ENCODE measurements around the gene ANKRD33B. TPM values are rescaled to one million over a fixed set of nuclear protein-coding genes. Genes with fewer than 3 reads are reported as not detected.

The ANKRD33B gene
- total and polyA plus RNA-seq, 2 of the 13 experiments (the other 11 are each of a cell fraction or from before 2014, with no cell fraction given), result 0.02 TPM; not detected in 1

DNA sequence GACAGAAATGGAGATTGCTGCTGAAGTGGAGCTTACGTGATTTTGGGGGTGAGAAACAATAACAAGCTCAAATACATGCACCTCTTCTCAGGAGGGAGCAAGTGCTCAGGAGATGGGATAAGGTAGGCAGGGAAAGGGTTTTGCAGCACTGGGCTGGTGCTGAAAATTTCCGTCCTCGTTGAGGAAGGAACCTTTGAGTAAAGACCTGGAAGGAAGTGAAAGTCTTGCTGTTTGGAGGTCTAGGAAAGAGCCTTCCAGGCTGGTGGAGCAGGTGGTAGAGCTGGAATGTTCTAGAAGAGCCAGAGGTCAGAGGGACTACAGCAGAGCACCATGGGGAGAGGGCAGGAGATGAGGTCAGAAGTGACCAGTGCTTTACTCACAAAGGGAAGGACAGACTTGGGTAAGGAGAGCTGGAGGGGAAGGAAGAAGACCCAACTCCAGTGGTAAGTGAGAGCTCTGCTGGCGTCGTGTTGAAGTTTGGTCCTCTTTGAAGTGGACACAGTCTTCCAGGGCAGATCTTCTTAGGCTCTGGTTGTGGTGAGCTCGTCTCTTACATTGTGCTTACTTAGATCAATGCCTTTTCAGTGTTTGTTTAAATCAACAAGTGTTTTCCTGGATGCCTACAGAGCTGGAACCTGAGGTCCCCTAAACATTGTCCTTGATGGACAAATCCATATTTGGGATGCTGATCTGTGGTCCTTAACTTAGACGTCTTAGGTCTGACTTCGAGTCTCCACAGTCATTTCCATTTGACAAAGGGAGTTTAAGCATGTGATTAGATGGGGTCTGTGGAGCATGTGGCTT lies 21.0 kb downstream of the ANKRD33B start:
- BruUV-seq (replicated peaks), result no TSS peak
- ATAC-seq (no peak), FAIRE-seq (no peak), DNase-seq (ENCODE audit: low spot score) (no peak)
- Histone ChIP-seq H3K4me3 (replicated peaks in 1 of 3; ENCODE audit: insufficient read depth in 1 of 3, low read depth in 2 of 3, low read length in 3 of 3) (no peak overlapping the region), H2AFZ (ENCODE audit: low read length) (no peak overlapping the region), H3K27ac (ENCODE audit: extremely low read length, insufficient read depth, low read length) (no peak overlapping the region), H3K36me3 (replicated peaks in 1 of 2; ENCODE audit: control insufficient read depth in 1 of 2, insufficient read depth in 2 of 2, low read length in 2 of 2) (no peaks in the 10 kb centered on the region), H3K9ac (ENCODE audit: insufficient read depth, low read depth, low read length) (no peak overlapping the region), H3K4me1 (ENCODE audit: insufficient read depth, low read length) (no peaks in the 10 kb centered on the region), H4K20me1 (ENCODE audit: insufficient read depth, low read length) (no peaks in the 10 kb centered on the region), H3K27me3 (ENCODE audit: control insufficient read depth in 1 of 2, insufficient read depth in 2 of 2, low read length in 2 of 2) (peaks cover 0 to 1% of the 10 kb centered on the region in 2 experiments; a peak in 1 of 5 replicates), H3K4me2 (ENCODE audit: low read depth, low read length) (no peak overlapping the region), H3K9me3 (ENCODE audit: low read length) (no peaks in the 10 kb centered on the region), H3K79me2 (ENCODE audit: insufficient read depth, low read length) (no peaks in the 10 kb centered on the region)
- POLR2A ChIA-PET, result no interaction called here
- in situ Hi-C loops (cut with HindIII; ENCODE audit: extremely low pct_ligation_motif_present, low pct_unique_long_range_greater_than_20kb) (no loop called here), intact Hi-C loops (cut with micrococcal nuclease; ENCODE audit: unreplicated experiment) (no loop called here)
- CTCF ChIA-PET (ENCODE audit: low intra/inter-chr PET ratio, low total read pairs), result no interaction called here
- TF ChIP-seq NR2F2 (IDR thresholded peaks at IDR 0.05; ENCODE audit: borderline replicate concordance, low read depth), result no peak
- no peak for TF ChIP-seq MEIS2 (CRISPR knock-in tag; IDR thresholded peaks at IDR 0.05)
- TF ChIP-seq, protein P1, sequence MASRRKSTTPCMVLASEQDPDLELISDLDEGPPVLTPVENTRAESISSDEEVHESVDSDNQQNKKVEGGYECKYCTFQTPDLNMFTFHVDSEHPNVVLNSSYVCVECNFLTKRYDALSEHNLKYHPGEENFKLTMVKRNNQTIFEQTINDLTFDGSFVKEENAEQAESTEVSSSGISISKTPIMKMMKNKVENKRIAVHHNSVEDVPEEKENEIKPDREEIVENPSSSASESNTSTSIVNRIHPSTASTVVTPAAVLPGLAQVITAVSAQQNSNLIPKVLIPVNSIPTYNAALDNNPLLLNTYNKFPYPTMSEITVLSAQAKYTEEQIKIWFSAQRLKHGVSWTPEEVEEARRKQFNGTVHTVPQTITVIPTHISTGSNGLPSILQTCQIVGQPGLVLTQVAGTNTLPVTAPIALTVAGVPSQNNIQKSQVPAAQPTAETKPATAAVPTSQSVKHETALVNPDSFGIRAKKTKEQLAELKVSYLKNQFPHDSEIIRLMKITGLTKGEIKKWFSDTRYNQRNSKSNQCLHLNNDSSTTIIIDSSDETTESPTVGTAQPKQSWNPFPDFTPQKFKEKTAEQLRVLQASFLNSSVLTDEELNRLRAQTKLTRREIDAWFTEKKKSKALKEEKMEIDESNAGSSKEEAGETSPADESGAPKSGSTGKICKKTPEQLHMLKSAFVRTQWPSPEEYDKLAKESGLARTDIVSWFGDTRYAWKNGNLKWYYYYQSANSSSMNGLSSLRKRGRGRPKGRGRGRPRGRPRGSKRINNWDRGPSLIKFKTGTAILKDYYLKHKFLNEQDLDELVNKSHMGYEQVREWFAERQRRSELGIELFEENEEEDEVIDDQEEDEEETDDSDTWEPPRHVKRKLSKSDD (CRISPR knock-in tag; IDR thresholded peaks at IDR 0.05; ENCODE audit: low read depth), result no peak
- TF ChIP-seq KLF6 (CRISPR knock-in tag; IDR thresholded peaks at IDR 0.05), result no peak
- TF ChIP-seq POLR2A (IDR thresholded peaks at IDR 0.05; ENCODE audit: insufficient read depth in 1 of 2, low read depth in 2 of 2, low read length in 2 of 2), result no peak
- no peak for TF ChIP-seq ZNF382 (CRISPR knock-in tag; IDR thresholded peaks at IDR 0.05; ENCODE audit: borderline replicate concordance)
- no peak for TF ChIP-seq ZKSCAN8 (CRISPR knock-in tag; IDR thresholded peaks at IDR 0.05; ENCODE audit: borderline replicate concordance)
- no peak for TF ChIP-seq POGZ (CRISPR knock-in tag; IDR thresholded peaks at IDR 0.05)
- TF ChIP-seq ZNF354B (CRISPR knock-in tag; IDR thresholded peaks at IDR 0.05), result no peak
- TF ChIP-seq ZNF138 (CRISPR knock-in tag; IDR thresholded peaks at IDR 0.05; ENCODE audit: low read depth), result no peak
- no peak for TF ChIP-seq YEATS2 (CRISPR knock-in tag; IDR thresholded peaks at IDR 0.05; ENCODE audit: borderline replicate concordance)
- no peak for TF ChIP-seq PTBP1 (IDR thresholded peaks at IDR 0.05; ENCODE audit: low read depth, low read length, poor library complexity, severe bottlenecking)
- TF ChIP-seq PRPF4 (IDR thresholded peaks at IDR 0.05; ENCODE audit: low read depth, low read length, poor library complexity, severe bottlenecking), result no peak
- TF ChIP-seq PITX1 (CRISPR knock-in tag; IDR thresholded peaks at IDR 0.05), result no peak
- no peak for TF ChIP-seq ELF4 (CRISPR knock-in tag; IDR thresholded peaks at IDR 0.05; ENCODE audit: borderline replicate concordance)
- TF ChIP-seq TOE1 (CRISPR knock-in tag; IDR thresholded peaks at IDR 0.05), result no peak
- TF ChIP-seq RARG (CRISPR knock-in tag; IDR thresholded peaks at IDR 0.05; ENCODE audit: low read depth), result no peak
- TF ChIP-seq GLI4 (CRISPR knock-in tag; IDR thresholded peaks at IDR 0.05; ENCODE audit: borderline replicate concordance), result no peak
- TF ChIP-seq, protein P2, sequence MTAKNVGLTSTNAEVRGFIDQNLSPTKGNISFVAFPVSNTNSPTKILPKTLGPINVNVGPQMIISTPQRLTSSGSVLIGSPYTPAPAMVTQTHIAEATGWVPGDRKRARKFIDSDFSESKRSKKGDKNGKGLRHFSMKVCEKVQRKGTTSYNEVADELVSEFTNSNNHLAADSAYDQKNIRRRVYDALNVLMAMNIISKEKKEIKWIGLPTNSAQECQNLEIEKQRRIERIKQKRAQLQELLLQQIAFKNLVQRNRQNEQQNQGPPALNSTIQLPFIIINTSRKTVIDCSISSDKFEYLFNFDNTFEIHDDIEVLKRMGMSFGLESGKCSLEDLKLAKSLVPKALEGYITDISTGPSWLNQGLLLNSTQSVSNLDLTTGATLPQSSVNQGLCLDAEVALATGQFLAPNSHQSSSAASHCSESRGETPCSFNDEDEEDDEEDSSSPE (CRISPR knock-in tag; IDR thresholded peaks at IDR 0.05), result no peak
- 33% methylated on average over 8 of the region's 8 CpGs for WGBS (ENCODE audit: low lambda C conversion rate)
